Stomach (tissue), 4 donors: Measurements from ENCODE around the gene FBXW7.

Experiments
- EP300 ChIP-seq: sonication (generic); formaldehyde crosslinking; IDR thresholded peaks from one replicate; pipeline ENCODE4 v1.6.1; 2017; ENCODE audit warnings: antibody characterized with exemption
- POLR2A ChIP-seq, 4 donors: fragments of 450-650 bp; IDR thresholded peaks; one replicate each; pipeline ENCODE4 v1.6.1; 2016; ENCODE audit warnings: antibody characterized with exemption in 4 of 4, control low read depth in 2 of 4, mild to moderate bottlenecking in 1 of 4, moderate library complexity in 1 of 4
- TF ChIP-seq, protein P1 (sequence below), 7 experiments: fragments of 450-650 bp in 4 of 7; fragments of 200-600 bp in 3 of 7; sonication (generic) in 3 of 7; IDR thresholded peaks; one replicate each; pipeline ENCODE4 v1.5.1; 2016 to 2019; ENCODE audit warnings: antibody characterized with exemption in 7 of 7, control low read depth in 2 of 7, mild to moderate bottlenecking in 1 of 7

DNA sequence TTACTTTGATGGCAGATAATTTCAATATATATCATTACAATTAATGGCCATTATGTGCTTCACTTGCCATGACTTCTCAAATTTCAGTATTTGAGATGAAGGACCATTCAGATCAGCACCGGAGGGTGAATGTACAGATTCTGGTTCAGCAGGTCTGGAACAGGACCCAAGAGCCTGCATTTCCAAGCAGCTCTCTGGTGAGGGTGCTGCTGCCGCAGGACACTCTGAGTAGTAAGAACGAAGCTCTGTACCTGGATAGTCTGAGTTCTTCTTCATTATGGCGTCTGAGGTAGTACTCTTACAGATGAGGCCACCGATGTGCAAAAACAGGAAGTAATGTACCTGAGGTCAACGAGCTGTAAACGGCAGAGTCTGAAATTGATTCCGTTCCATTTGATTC, 228.2 kb downstream of the FBXW7 start:
- TF ChIP-seq, protein P1, sequence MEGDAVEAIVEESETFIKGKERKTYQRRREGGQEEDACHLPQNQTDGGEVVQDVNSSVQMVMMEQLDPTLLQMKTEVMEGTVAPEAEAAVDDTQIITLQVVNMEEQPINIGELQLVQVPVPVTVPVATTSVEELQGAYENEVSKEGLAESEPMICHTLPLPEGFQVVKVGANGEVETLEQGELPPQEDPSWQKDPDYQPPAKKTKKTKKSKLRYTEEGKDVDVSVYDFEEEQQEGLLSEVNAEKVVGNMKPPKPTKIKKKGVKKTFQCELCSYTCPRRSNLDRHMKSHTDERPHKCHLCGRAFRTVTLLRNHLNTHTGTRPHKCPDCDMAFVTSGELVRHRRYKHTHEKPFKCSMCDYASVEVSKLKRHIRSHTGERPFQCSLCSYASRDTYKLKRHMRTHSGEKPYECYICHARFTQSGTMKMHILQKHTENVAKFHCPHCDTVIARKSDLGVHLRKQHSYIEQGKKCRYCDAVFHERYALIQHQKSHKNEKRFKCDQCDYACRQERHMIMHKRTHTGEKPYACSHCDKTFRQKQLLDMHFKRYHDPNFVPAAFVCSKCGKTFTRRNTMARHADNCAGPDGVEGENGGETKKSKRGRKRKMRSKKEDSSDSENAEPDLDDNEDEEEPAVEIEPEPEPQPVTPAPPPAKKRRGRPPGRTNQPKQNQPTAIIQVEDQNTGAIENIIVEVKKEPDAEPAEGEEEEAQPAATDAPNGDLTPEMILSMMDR (IDR thresholded peaks at IDR 0.05): no peak
- no peak for TF ChIP-seq POLR2A (IDR thresholded peaks at IDR 0.05)
- no peak for TF ChIP-seq EP300
